ENCODE measurements around the gene LRRC8C.

LRRC8C gene

DNA sequence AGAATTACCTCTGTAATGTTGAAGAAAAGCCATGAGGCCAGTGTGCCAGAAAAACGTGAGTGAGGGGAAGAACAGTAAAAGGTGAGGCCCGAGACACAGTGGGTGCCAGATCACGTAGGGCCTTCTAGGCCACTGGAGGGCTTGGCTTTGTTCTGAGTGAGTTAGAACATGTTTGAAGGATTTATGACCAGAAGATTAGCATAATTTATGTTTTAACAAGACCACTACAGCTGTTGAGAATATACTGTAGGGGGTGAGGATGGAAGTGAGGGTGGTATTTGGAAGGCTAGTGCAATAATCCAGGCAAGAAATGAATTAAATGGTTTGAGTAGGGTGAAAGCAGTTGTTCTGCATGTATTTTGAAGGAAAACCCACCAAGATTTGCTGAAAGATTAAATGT, 56.3 kb downstream of the LRRC8C start:
- H4K20me1 ChIP-seq = peaks cover 0 to 4% (median 0%) of the 10 kb centered on the region in 11 experiments; a peak in 3 of 22 replicates
- peak overlapping the region in 10 of 11 experiments; percentile 5 to 94 (median 88); a peak in 18 of 22 replicates for H3K4me2 ChIP-seq
- no peak for TF ChIP-seq Cebpa-rat (IDR thresholded peaks at IDR 0.05)
- H3K4me1 ChIP-seq = peaks cover 58 to 100% (median 87%) of the 10 kb centered on the region in 10 experiments
- no peaks in the 10 kb centered on the region for H3K27me3 ChIP-seq
- H3K36me3 ChIP-seq = peaks cover 44 to 76% (median 73%) of the 10 kb centered on the region in 11 experiments
- no peak overlapping the region for H3K4me3 ChIP-seq
- peaks cover 0 to 56% (median 36%) of the 10 kb centered on the region in 11 experiments; a peak in 17 of 22 replicates for H3K9me3 ChIP-seq (replicated peaks in 1 of 11)
- peak overlapping the region in 6 of 11 experiments; percentile 11 to 88 (median 58); a peak in 7 of 22 replicates for H3K9ac ChIP-seq
- peak overlapping the region in 10 of 11 experiments; percentile 37 to 100 (median 97); a peak in 20 of 22 replicates for H3K27ac ChIP-seq

DNA sequence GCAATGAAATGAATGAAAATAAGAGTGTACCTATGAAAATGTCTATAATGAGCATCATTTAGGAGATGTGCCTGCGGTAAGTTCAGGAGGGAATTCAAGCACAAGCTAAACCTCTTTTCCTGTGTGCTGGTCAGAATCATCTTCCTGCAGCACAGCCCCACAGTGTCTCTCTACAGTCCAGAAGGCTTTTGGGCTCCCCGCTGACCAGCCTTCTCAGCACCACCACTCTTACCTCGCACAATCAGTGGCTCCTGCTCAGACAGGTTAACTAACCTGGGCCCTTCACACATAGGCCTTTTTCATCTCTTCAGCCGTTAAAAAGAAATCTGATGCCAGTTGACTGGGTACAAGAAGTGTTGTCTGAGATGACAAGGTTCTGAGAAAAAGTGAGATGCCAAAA, 57.7 kb downstream of the LRRC8C start:
- Histone ChIP-seq H3K4me3 (no peak overlapping the region), H3K4me2 (peak overlapping the region; percentile 20 to 94 (median 88); a peak in 21 of 22 replicates), H3K36me3 (peaks cover 44 to 73% (median 61%) of the 10 kb centered on the region in 11 experiments), H3K9ac (peak overlapping the region in 9 of 11 experiments; percentile 78 to 92 (median 87); a peak in 17 of 22 replicates), H3K4me1 (peaks cover 72 to 100% (median 94%) of the 10 kb centered on the region in 10 experiments), H3K27ac (peak overlapping the region; percentile 12 to 100 (median 97); a peak in 20 of 22 replicates), H3K27me3 (no peaks in the 10 kb centered on the region), H4K20me1 (no peaks in the 10 kb centered on the region), H3K9me3 (replicated peaks in 1 of 11) (peaks cover 0 to 43% (median 23%) of the 10 kb centered on the region in 11 experiments; a peak in 17 of 22 replicates)
- TF ChIP-seq Cebpa-rat (IDR thresholded peaks at IDR 0.05) = no peak

DNA sequence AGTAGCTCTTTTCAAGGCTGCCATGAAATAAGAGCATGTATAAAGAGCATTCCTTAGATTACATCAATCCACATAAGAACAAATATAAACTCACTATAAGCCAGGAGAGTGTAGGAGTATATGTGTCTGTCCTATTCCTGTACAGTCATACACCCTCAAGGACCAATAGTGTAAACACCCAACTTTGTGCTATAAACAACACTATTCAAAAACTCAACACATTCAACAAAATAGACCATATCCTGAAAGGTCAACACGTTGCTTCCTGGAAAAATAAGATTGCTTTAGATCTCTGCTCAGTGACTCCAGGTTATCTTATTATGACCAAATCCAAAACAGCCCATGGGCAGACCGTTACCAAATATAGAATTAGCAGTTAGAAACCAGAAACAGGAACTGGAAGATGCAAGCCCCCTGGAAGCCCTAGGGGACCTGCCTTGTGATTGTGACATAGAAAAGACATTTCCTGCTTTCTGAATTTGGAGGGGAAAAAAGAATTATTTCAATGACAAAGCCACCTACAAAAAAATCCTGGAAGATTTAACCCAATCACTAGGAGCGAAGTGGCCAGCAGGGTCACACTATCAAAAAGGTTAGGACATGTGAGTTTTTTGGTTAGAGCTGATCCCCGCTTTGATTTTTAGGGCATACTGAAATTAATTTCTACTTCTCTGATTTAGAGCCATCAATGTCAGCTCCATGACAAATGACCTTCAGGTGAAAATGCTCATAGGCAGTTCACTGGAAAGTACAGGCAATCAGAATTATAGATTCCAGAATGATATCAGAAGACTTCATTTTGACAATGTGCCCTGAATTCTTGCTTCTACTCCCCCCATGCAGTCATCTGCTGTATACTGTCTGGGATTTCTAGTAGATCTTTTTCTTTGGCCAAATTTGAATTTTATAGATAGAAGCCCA, 59.9 kb downstream of the LRRC8C start:
- Histone ChIP-seq H3K27me3 (no peaks in the 10 kb centered on the region), H3K27ac (peak overlapping the region; percentile 76 to 100 (median 97)), H3K4me2 (peak overlapping the region; percentile 80 to 94 (median 89)), H3K9ac (peak overlapping the region; percentile 64 to 92 (median 86); a peak in 21 of 22 replicates), H3K9me3 (replicated peaks in 1 of 11) (peaks cover 0 to 22% (median 9%) of the 10 kb centered on the region in 11 experiments; a peak in 13 of 22 replicates), H3K4me1 (peaks cover 94 to 100% (median 98%) of the 10 kb centered on the region in 10 experiments), H4K20me1 (no peaks in the 10 kb centered on the region), H3K4me3 (peak overlapping the region in 4 of 10 experiments; percentile 6 to 29 (median 13); a peak in 6 of 20 replicates), H3K36me3 (peaks cover 33 to 73% (median 61%) of the 10 kb centered on the region in 11 experiments)
- TF ChIP-seq Cebpa-rat (IDR thresholded peaks at IDR 0.05) = peak; percentile 16 to 99 (median 98); a peak in 19 of 22 replicates

DNA sequence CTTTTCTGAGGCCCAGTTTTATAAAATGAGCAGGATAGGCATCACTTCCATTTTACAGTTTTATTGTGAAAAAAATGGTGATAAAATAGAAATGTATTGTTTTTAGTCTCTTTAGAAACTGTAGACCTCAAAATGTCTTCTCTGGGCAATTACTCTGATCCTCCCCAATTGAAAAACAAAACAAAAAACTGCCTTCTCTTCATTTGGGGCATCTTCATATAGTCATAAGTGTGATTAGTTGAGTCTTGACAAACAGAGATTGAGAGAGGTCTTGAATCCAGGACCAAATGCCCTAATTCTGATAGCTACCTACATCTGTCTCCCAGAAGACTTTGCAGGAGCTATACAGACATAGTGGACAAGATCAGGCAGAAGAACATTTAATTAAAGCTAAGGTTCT, 62.9 kb downstream of the LRRC8C start:
- H3K36me3 ChIP-seq = peaks cover 13 to 73% (median 60%) of the 10 kb centered on the region in 11 experiments; a peak in 21 of 22 replicates
- peak overlapping the region; percentile 68 to 94 (median 89); a peak in 21 of 22 replicates for H3K4me2 ChIP-seq
- H3K27ac ChIP-seq = peak overlapping the region; percentile 11 to 100 (median 97); a peak in 20 of 22 replicates
- peaks cover 0 to 40% (median 25%) of the 10 kb centered on the region in 11 experiments; a peak in 15 of 22 replicates for H3K9me3 ChIP-seq (replicated peaks in 1 of 11)
- no peak for TF ChIP-seq Cebpa-rat (IDR thresholded peaks at IDR 0.05)
- H3K4me1 ChIP-seq = peaks cover 95 to 100% (median 98%) of the 10 kb centered on the region in 10 experiments
- no peaks in the 10 kb centered on the region for H3K27me3 ChIP-seq
- H4K20me1 ChIP-seq = no peaks in the 10 kb centered on the region
- peak overlapping the region in 3 of 10 experiments; percentile 1 to 22 (median 4); a peak in 1 of 20 replicates for H3K4me3 ChIP-seq
- H3K9ac ChIP-seq = peak overlapping the region in 8 of 11 experiments; percentile 27 to 92 (median 86); a peak in 15 of 22 replicates

DNA sequence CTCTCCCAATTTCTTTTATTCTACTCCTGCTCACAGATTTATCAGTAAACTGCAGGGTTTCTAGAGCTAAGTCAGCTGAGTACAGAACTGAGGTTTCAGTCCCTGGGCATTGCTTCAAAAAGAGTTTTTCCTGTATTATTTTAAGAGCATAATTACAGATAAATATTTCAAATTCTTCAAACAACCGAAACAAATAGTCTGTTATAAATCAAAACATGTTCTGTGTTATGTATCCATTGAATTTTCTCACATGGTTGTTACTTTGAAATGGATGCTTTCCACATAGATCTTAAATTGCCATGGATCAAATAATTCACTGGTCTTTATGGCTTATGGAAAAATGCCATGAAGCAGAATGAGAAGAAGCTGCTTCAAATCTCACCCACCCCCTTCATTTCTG, 64.5 kb downstream of the LRRC8C start:
- H3K4me3 ChIP-seq = no peak overlapping the region
- no peaks in the 10 kb centered on the region for H4K20me1 ChIP-seq
- peak overlapping the region; percentile 61 to 94 (median 87); a peak in 21 of 22 replicates for H3K4me2 ChIP-seq
- no peak for TF ChIP-seq Cebpa-rat (IDR thresholded peaks at IDR 0.05)
- H3K27me3 ChIP-seq = no peaks in the 10 kb centered on the region
- peaks cover 0 to 41% (median 31%) of the 10 kb centered on the region in 11 experiments; a peak in 15 of 22 replicates for H3K9me3 ChIP-seq (replicated peaks in 1 of 11)
- peaks cover 87 to 100% (median 95%) of the 10 kb centered on the region in 10 experiments for H3K4me1 ChIP-seq
- peaks cover 6 to 79% (median 68%) of the 10 kb centered on the region in 11 experiments; a peak in 20 of 22 replicates for H3K36me3 ChIP-seq
- peak overlapping the region; percentile 14 to 100 (median 97); a peak in 18 of 22 replicates for H3K27ac ChIP-seq
- H3K9ac ChIP-seq = peak overlapping the region in 1 of 11 experiments; percentile 8; a peak in 3 of 22 replicates

DNA sequence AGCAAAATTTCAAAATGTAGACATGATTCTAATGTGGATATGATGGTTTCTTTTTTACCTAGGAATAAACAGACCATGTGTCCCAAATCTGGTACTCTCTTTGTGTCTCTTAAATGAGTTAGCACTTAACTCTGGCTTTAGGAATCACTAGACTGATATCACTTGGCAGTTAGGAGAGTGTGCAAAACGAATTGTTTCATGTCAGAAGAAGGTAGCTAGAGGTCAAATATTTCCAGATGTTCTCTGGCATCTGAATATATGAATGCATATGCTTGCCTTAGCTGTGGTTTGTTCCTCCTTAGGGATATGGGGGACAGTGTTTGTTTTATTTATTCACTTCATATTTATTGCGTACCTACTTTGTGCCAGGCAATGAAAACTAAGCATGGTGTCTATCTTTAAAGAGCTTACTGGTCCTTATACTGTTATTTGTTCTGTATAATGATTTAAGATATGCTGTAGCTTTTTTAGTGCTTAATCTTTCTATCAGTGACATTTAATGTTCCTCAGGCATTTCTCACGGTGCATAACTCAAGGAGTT, 65.2 kb downstream of the LRRC8C start:
- Histone ChIP-seq H3K9me3 (replicated peaks in 1 of 11) (peaks cover 0 to 48% (median 31%) of the 10 kb centered on the region in 11 experiments; a peak in 15 of 22 replicates), H3K4me2 (peak overlapping the region; percentile 61 to 94 (median 87); a peak in 20 of 22 replicates), H3K27ac (peak overlapping the region in 10 of 11 experiments; percentile 56 to 100 (median 97); a peak in 20 of 22 replicates), H3K4me1 (peaks cover 84 to 98% (median 89%) of the 10 kb centered on the region in 10 experiments), H3K27me3 (no peaks in the 10 kb centered on the region), H3K9ac (peak overlapping the region in 2 of 11 experiments; percentile 8 to 22; a peak in 1 of 22 replicates), H3K36me3 (peaks cover 6 to 86% (median 75%) of the 10 kb centered on the region in 11 experiments; a peak in 20 of 22 replicates), H4K20me1 (no peaks in the 10 kb centered on the region), H3K4me3 (no peak overlapping the region; a peak in 1 of 20 replicates)
- no peak for TF ChIP-seq Cebpa-rat (IDR thresholded peaks at IDR 0.05)

DNA sequence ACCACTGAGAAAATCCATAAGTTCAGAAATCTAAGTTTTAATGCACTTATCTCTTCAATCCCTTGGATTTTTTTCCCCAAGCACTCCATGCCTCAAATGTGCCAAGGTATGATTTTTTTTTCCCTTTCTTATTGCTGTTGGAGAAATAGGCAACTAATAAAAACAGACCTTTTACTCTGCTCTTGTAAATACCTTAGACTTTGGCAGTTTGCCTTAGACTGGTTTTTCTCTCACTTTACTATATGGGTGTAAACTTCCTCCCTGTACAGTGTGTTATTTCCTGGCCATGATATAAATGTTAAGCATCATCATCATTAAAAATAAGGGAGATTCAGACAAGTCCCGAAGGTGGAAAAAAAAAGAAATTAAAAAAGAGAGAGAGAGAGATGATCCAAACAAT, 65.7 kb downstream of the LRRC8C start:
- no peak overlapping the region; a peak in 1 of 20 replicates for H3K4me3 ChIP-seq
- no peaks in the 10 kb centered on the region for H3K27me3 ChIP-seq
- H3K4me1 ChIP-seq = peaks cover 78 to 94% (median 84%) of the 10 kb centered on the region in 10 experiments
- no peaks in the 10 kb centered on the region for H4K20me1 ChIP-seq
- H3K4me2 ChIP-seq = peak overlapping the region in 10 of 11 experiments; percentile 9 to 94 (median 86); a peak in 19 of 22 replicates
- H3K27ac ChIP-seq = peak overlapping the region; percentile 1 to 100 (median 97); a peak in 20 of 22 replicates
- no peak overlapping the region for H3K9ac ChIP-seq
- H3K36me3 ChIP-seq = peaks cover 6 to 91% (median 78%) of the 10 kb centered on the region in 11 experiments; a peak in 20 of 22 replicates
- H3K9me3 ChIP-seq (replicated peaks in 1 of 11) = peaks cover 0 to 52% (median 32%) of the 10 kb centered on the region in 11 experiments; a peak in 15 of 22 replicates
- no peak for TF ChIP-seq Cebpa-rat (IDR thresholded peaks at IDR 0.05)

Measured in BLaER1 treated with 17β-estradiol and CSF1 and Interleukin-3, amounts not matched to agents 10 nM and 100 nM (cell line).